GM21423 (cell line): Measurements from ENCODE around the gene JAKMIP1.
A peak's percentile ranks its signal among the peaks of the same experiment; 100 is the strongest.
"Not testable (repeated sequence)": the region's sequence is repeated elsewhere in the genome, so short reads cannot be mapped to it uniquely, and the experiment has no call there.

Source experiments
- ATAC-seq: cut with Tn5 transposase; IDR thresholded peaks from one replicate; pipeline ENCODE4 v1.9.1; 2021; ENCODE audit warnings: mild to moderate bottlenecking, moderate library complexity; ENCODE audit not compliant: unreplicated experiment

The JAKMIP1 gene

GRCh38 chr4:5999356-5999755 is 201.0 kb downstream of the JAKMIP1 start:
- no peak for ATAC-seq

GRCh38 chr4:5998333-5998936 is 201.9 kb downstream of the JAKMIP1 start:
- peak; percentile 71 for ATAC-seq

GRCh38 chr4:5996641-5997040 is 203.7 kb downstream of the JAKMIP1 start:
- no peak for ATAC-seq

GRCh38 chr4:5995901-5996623 is 204.3 kb downstream of the JAKMIP1 start:
- no peak for ATAC-seq

- no peak for ATAC-seq
These were observed 206.2 kb downstream of the JAKMIP1 start for GRCh38 chr4:5993876-5994811.

- not testable (repeated sequence) for ATAC-seq
These were observed 207.0 kb downstream of the JAKMIP1 start for GRCh38 chr4:5993346-5993745.

GRCh38 chr4:5992828-5993321 is 207.5 kb downstream of the JAKMIP1 start:
- no peak for ATAC-seq

GRCh38 chr4:5992171-5992827 is 208.1 kb downstream of the JAKMIP1 start:
- ATAC-seq: no peak

GRCh38 chr4:5991405-5991804 is 208.9 kb downstream of the JAKMIP1 start:
- ATAC-seq: no peak

- ATAC-seq: no peak
These were observed 209.7 kb downstream of the JAKMIP1 start for GRCh38 chr4:5990446-5991160.

GRCh38 chr4:5989236-5990225 is 210.8 kb downstream of the JAKMIP1 start:
- no peak for ATAC-seq

- no peak for ATAC-seq
These were observed 212.1 kb downstream of the JAKMIP1 start for GRCh38 chr4:5988086-5988845.

GRCh38 chr4:5984843-5985242 is 215.5 kb downstream of the JAKMIP1 start:
- no peak for ATAC-seq

- ATAC-seq: no peak
These were observed 218.0 kb downstream of the JAKMIP1 start for GRCh38 chr4:5982156-5982973.

GRCh38 chr4:5980436-5981155 is 219.8 kb downstream of the JAKMIP1 start:
- no peak for ATAC-seq

- no peak for ATAC-seq
These were observed 220.4 kb downstream of the JAKMIP1 start for GRCh38 chr4:5979981-5980380.

- no peak for ATAC-seq
These were observed 223.4 kb downstream of the JAKMIP1 start for GRCh38 chr4:5976921-5977320.
